ENCODE measurements around the gene ALDH1A2.
"Not testable (repeated sequence)": the region's sequence is repeated elsewhere in the genome, so short reads cannot be mapped to it uniquely, and the experiment has no call there.

The ALDH1A2 gene

DNA sequence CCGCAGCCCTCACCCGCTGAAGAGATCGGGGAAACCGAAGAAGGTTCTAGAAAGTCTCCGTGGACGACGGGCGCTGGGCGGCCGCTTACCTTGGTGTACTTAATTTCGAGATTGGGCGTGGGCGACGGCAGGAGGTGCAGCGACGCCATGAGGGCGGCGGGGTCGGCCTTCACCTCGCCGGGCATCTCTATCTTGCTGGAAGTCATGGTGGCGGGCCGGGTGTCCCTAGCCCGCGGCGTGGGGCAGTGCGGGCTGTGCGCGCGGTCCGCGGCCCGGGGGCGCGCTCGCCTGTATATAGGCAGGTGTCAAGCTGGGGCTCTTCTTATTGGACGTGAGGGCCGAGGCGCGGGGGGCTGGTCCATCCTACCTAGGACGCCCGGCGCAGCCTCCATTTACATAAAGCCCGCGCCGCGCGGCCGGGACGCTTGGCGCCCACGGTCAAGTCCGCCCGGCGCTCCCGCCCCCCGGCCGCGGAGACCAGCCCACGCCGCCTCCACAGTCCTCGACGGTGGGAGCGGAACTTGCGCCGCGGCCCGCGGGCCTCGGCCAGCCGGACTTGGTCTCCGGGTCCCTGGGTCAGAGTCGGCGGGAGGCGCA lies at the start of gene ALDH1A2:
ALDH1A2 (minus strand) TSS at position 267 of the 597 bp plus-strand sequence; CDS start at position 206, 61 bp downstream.
- TF ChIP-seq, protein P1, sequence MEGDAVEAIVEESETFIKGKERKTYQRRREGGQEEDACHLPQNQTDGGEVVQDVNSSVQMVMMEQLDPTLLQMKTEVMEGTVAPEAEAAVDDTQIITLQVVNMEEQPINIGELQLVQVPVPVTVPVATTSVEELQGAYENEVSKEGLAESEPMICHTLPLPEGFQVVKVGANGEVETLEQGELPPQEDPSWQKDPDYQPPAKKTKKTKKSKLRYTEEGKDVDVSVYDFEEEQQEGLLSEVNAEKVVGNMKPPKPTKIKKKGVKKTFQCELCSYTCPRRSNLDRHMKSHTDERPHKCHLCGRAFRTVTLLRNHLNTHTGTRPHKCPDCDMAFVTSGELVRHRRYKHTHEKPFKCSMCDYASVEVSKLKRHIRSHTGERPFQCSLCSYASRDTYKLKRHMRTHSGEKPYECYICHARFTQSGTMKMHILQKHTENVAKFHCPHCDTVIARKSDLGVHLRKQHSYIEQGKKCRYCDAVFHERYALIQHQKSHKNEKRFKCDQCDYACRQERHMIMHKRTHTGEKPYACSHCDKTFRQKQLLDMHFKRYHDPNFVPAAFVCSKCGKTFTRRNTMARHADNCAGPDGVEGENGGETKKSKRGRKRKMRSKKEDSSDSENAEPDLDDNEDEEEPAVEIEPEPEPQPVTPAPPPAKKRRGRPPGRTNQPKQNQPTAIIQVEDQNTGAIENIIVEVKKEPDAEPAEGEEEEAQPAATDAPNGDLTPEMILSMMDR (conservative IDR thresholded peaks at IDR 0.05; ENCODE audit: low read depth, low read length), result no peak
- peak within 1 kb of the TSS; percentile 42 for H3K4me3 ChIP-seq (ENCODE audit: low read depth, low read length)
- DNase-seq (ENCODE audit: low read depth), result no peak

DNA sequence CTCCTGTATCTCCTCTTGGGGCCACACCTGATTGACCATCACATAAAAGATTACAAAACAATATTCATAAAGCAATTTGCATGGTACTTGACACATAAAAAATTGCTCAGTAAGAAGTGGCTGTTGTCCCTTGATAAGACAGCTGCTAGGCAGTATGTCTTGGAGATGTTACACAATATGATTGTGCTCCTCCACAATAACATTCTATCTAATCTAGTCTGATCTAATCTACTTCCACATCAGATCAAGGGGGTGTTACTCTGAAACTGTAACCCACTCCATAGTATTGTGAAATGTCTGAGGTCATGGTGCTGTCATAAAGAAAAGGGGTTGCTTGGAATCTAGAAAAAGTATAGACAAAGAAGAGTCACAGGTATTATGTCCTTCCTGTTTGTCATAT lies 49.3 kb upstream of the ALDH1A2 start:
- TF ChIP-seq, protein P1 (conservative IDR thresholded peaks at IDR 0.05; ENCODE audit: low read depth, low read length), result no peak

DNA sequence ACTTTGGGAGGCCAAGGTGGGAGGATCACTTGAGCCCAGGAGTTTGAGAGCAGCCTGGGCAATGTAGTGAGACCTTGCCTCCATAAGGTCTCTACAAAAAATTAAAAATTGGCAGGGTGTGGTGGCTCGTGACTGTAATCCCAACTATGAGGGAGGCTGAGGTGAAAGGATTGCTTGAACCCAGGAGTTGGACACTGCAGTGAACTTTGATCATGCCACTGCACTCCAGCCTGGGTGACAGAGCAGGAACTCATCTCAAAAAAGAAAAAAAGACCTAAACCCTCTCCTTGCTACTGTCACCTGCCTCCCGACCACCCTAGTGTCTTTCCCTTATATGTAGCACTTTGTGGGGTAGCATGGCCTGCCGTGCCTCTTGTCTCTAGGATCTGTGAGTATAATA lies 48.9 kb upstream of the ALDH1A2 start:
- H3K4me3 ChIP-seq (ENCODE audit: low read depth, low read length), result no peak overlapping the region
- TF ChIP-seq, protein P1 (conservative IDR thresholded peaks at IDR 0.05; ENCODE audit: low read depth, low read length), result no peak
- DNase-seq (ENCODE audit: low read depth), result no peak

More for the DNA sequence above, 49.3 kb upstream of the ALDH1A2 start:
- DNase-seq (ENCODE audit: low read depth), result no peak
- no peak overlapping the region for H3K4me3 ChIP-seq (ENCODE audit: low read depth, low read length)

DNA sequence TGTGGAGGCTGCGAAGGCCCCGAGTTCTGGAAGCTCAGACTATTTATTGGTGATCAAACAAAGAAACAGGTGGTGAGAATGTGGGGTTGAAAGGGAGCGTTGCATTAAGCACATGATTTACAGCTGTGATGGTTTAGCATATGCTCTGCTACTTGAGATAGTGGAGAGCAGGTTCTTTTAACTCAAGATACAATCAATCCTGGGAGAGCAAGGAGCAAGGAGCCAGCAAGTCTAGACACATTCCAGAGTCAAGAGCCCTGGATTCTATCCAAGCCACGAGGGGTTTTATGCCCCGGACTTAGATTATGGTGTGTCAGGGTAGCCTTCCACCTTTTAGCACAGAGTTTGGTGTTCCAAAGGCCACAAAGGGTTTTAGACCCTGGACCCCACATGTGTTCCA lies 47.8 kb upstream of the ALDH1A2 start:
- DNase-seq (ENCODE audit: low read depth); H3K4me3 ChIP-seq (ENCODE audit: low read depth, low read length): not testable (repeated sequence)

DNA sequence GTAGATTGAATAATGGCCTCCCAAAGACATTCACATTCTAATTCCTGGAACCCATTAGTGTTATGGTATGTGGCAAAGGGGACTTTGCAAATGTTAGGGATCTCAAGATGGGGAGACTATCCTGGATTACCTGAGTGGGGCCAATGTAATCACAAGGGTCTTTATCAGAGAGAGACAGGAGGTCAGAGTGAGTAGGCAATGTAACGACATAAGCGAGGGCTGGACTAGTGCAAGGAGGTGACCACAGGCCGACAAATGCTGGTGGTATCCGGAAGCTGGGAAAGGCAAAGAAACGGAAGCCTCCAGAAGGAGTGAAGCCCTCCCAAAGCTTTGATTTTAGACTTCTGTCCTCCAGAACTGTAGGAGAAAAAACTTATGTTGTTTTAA lies 46.2 kb upstream of the ALDH1A2 start:
- TF ChIP-seq, protein P1 (conservative IDR thresholded peaks at IDR 0.05; ENCODE audit: low read depth, low read length), result no peak
- no peak for DNase-seq (ENCODE audit: low read depth)
- no peak overlapping the region for H3K4me3 ChIP-seq (ENCODE audit: low read depth, low read length)

DNA sequence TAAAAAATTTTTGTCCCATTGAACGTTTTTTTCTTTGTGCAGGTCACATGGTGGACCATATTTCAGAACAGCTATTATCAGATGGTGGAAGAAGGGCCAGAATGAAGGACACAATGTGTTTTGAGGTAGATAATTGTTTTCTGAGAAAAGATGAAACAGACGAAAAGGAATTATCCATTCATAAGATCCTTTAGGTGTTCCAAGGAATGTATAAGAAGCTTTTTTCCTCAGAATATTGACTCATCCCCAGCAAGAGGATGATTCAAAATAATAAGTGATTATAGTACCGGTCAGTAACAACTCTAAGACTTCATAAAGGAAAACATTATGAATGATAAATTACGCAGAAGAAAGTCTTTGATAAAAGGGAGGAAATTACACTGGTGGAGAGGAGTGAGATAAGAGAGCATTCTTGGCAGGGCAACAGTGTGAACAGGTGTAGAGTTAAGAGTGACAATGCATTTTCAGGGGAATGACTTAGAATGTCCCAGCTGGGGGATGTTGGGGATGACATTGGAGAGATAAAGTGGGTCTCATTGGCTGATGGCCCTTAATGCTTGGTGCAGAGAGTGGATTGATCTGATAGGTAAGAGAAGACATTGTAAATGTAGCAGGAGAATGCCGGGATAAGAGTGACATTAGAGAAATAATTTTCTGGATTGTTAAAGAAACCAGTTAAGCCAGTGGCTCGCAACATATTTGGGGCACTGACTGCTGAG lies 45.6 kb upstream of the ALDH1A2 start:
- H3K4me3 ChIP-seq (ENCODE audit: low read depth, low read length), result no peak overlapping the region
- DNase-seq (ENCODE audit: low read depth), result no peak
- TF ChIP-seq, protein P1 (conservative IDR thresholded peaks at IDR 0.05; ENCODE audit: low read depth, low read length), result no peak

DNA sequence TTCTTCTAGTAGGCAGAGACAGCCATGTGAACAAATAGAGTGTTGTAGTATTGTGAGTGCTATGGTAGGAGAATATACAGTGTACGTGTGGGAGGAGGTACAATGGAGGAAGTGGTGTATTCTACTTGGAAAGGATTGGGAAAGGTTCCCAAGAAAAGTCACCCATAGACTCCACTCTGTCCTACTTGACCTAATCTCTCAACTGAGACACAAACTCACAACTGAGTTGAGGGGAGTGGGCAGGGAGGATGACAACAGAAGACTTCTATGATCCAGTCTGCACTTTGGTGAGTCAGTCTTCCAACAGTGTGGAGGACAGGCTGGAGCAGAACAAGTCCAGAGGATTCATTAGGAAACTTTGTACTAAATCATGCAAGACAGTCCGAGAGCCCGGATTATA lies 43.9 kb upstream of the ALDH1A2 start:
- TF ChIP-seq, protein P1 (conservative IDR thresholded peaks at IDR 0.05; ENCODE audit: low read depth, low read length), result no peak

More for the DNA sequence above, 43.9 kb upstream of the ALDH1A2 start:
- H3K4me3 ChIP-seq (ENCODE audit: low read depth, low read length), result no peak overlapping the region
- no peak for DNase-seq (ENCODE audit: low read depth)

Data from choroid plexus epithelial cell (primary cell).